Neutrophil (primary cell): ENCODE results near the gene LDB2.
"Not testable (repeated sequence)": the region's sequence is repeated elsewhere in the genome, so short reads cannot be mapped to it uniquely, and the experiment has no call there.

ENCODE experiments used
- H3K27ac ChIP-seq: fragments of 200-600 bp; sonication (generic); 2 replicates; pipeline ENCODE4 v1.5.1; 2016; ENCODE audit warnings: mild to moderate bottlenecking, moderate library complexity
- H3K27me3 ChIP-seq: fragments of 200-600 bp; sonication (generic); 2 replicates; pipeline ENCODE4 v1.6.0; 2016; ENCODE audit warnings: mild to moderate bottlenecking
- H3K36me3 ChIP-seq: fragments of 200-600 bp; sonication (generic); 2 replicates; pipeline ENCODE4 v1.5.1; 2017
- H3K4me1 ChIP-seq, 2 experiments: fragments of 200-600 bp in 1 of 2; sonication (generic) in 1 of 2; 1 replicate in 1 of 2; 2 replicates in 1 of 2; pipeline versions ENCODE4 v1.5.1 to v1.6.1; 2013 to 2016; ENCODE audit warnings: low read depth in 1 of 2, low read length in 1 of 2, mild to moderate bottlenecking in 1 of 2, moderate library complexity in 1 of 2; ENCODE audit not compliant: control insufficient read depth in 1 of 2, insufficient read depth in 1 of 2
- H3K4me3 ChIP-seq, 2 experiments: fragments of 200-600 bp in 1 of 2; sonication (generic) in 1 of 2; 1 replicate in 1 of 2; 2 replicates in 1 of 2; pipeline ENCODE4 v1.5.1; 2013 to 2016; ENCODE audit warnings: low read depth in 1 of 2, low read length in 1 of 2, mild to moderate bottlenecking in 1 of 2, moderate library complexity in 1 of 2
- H3K9me3 ChIP-seq: fragments of 200-600 bp; sonication (generic); 2 replicates; pipeline ENCODE4 v1.5.1; 2016
- CTCF ChIP-seq: fragments of 200-600 bp; sonication (generic); IDR thresholded peaks from 2 replicates; pipeline ENCODE4 v1.5.1; 2016; ENCODE audit warnings: antibody characterized with exemption

The LDB2 gene

GRCh38 chr4:16524406-16524805, 374.0 kb downstream of the LDB2 start:
- Histone ChIP-seq H3K36me3 (no peaks in the 10 kb centered on the region), H3K4me1 (peaks cover 7 to 8% of the 10 kb centered on the region in 2 experiments), H3K27me3 (no peaks in the 10 kb centered on the region), H3K4me3 (no peak overlapping the region), H3K9me3 (no peaks in the 10 kb centered on the region), H3K27ac (no peak overlapping the region)
- no peak for TF ChIP-seq CTCF

- not testable (repeated sequence) for H3K4me3 ChIP-seq, H3K9me3 ChIP-seq, H3K4me1 ChIP-seq, H3K36me3 ChIP-seq, H3K27me3 ChIP-seq, H3K27ac ChIP-seq
These were observed 374.9 kb downstream of the LDB2 start for GRCh38 chr4:16523526-16523925.

GRCh38 chr4:16521156-16521915, 377.1 kb downstream of the LDB2 start:
- Histone ChIP-seq H3K4me1 (peaks cover 7 to 8% of the 10 kb centered on the region in 2 experiments), H3K9me3 (no peaks in the 10 kb centered on the region), H3K27me3 (no peaks in the 10 kb centered on the region), H3K36me3 (no peaks in the 10 kb centered on the region), H3K27ac (no peak overlapping the region), H3K4me3 (no peak overlapping the region)
- TF ChIP-seq CTCF = no peak

- Histone ChIP-seq H3K27ac (no peak overlapping the region), H3K27me3 (no peaks in the 10 kb centered on the region), H3K4me3 (no peak overlapping the region), H3K36me3 (no peaks in the 10 kb centered on the region), H3K4me1 (no peaks in the 10 kb centered on the region), H3K9me3 (no peaks in the 10 kb centered on the region)
- no peak for TF ChIP-seq CTCF
These were observed 381.5 kb downstream of the LDB2 start for GRCh38 chr4:16516796-16517439.

- no peak for TF ChIP-seq CTCF
- Histone ChIP-seq H3K27ac (no peak overlapping the region), H3K4me3 (no peak overlapping the region), H3K27me3 (no peaks in the 10 kb centered on the region), H3K4me1 (no peaks in the 10 kb centered on the region), H3K9me3 (no peaks in the 10 kb centered on the region), H3K36me3 (no peaks in the 10 kb centered on the region)
These were observed 384.6 kb downstream of the LDB2 start for GRCh38 chr4:16513876-16514275.

- no peak overlapping the region for H3K27ac ChIP-seq
- H3K27me3 ChIP-seq = no peaks in the 10 kb centered on the region
- H3K36me3 ChIP-seq = no peaks in the 10 kb centered on the region
- no peak for TF ChIP-seq CTCF
- H3K9me3 ChIP-seq = no peaks in the 10 kb centered on the region
- no peak overlapping the region for H3K4me3 ChIP-seq
- no peaks in the 10 kb centered on the region for H3K4me1 ChIP-seq
These were observed 389.5 kb downstream of the LDB2 start for GRCh38 chr4:16508968-16509367.
